Measurements from ENCODE around the gene DYNC1LI2.

- TF ChIP-seq CTCF (IDR thresholded peaks at IDR 0.05 in 4 of 5, conservative IDR thresholded peaks at IDR 0.05 in 1 of 5) (no peak), POLR2A (IDR thresholded peaks at IDR 0.05) (no peak)
Measured at GRCh38 chr16:66713076-66713475, 38.3 kb downstream of the DYNC1LI2 start.

All from gastrocnemius medialis (tissue), 4 donors.